ENCODE measurements around the gene PITX1.

- no peak for TF ChIP-seq CTCF (IDR thresholded peaks at IDR 0.05)
- TF ChIP-seq POLR2A (IDR thresholded peaks at IDR 0.05) = no peak
These were observed 25.5 kb downstream of the PITX1 start for GRCh38 chr5:135008556-135008955.
